ENCODE results near the gene FLT1.

Gene FLT1

DNA sequence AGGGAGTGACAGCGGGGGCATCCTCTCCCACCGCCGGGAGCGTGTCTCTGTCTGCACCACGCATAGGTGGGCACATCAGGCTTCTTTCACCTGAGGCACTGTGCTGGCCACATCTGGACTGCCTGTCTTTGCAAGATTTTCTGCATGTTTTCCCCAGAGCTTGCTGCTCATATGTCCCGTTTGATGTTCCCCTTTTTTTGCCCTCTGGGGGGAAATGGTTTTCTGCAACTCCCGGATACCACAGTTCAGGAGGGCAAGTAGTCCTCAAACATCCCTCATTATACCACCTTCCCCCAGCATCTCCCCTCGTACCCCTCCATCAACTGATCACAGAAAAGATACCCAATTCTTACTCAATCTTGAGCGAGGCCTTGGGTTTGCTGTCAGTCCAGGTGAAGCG, 188.6 kb downstream of the FLT1 start:
- H3K27ac ChIP-seq (ENCODE audit: insufficient read depth, low read depth, low read length, poor library complexity, severe bottlenecking): no peak overlapping the region
- H3K4me3 ChIP-seq (ENCODE audit: insufficient read depth, low read depth, low read length): no peak overlapping the region
- no peaks in the 10 kb centered on the region for H3K36me3 ChIP-seq (ENCODE audit: control insufficient read depth, insufficient read depth, low read length)
- WGBS, 2 experiments: 93 to 96% methylated on average over 10 of the region's 10 CpGs
- peaks cover 6% of the 10 kb centered on the region for H3K4me1 ChIP-seq (ENCODE audit: control insufficient read depth, insufficient read depth, low read length)
- H3K9me3 ChIP-seq (ENCODE audit: control insufficient read depth, low read length): no peaks in the 10 kb centered on the region
- H3K27me3 ChIP-seq (ENCODE audit: control insufficient read depth, insufficient read depth, low read length, poor library complexity, severe bottlenecking): no peaks in the 10 kb centered on the region

DNA sequence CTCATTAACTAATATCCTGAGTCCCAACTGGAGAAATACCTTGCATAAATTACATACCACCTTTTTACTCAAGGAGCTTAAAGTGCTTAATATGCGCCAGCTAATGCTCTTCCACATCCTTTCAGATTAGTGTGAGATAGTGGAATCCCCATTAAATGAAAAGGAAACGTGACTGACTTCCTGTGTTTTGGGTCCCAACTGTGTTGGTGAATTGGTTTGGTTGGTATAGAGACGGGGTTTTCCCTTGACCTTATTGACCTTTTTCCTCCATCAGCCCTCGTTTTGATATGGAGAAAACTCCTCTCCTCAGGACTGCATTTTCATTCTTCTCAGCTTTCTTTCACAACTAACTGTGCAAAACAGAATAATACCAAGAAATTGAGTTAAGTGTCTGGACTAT, 193.1 kb downstream of the FLT1 start:
- peaks cover 20% of the 10 kb centered on the region for H3K4me1 ChIP-seq (ENCODE audit: control insufficient read depth, insufficient read depth, low read length)
- WGBS, 2 experiments: 63 to 71% methylated on average over 2 to 4 of the region's 4 CpGs
- no peaks in the 10 kb centered on the region for H3K27me3 ChIP-seq (ENCODE audit: control insufficient read depth, insufficient read depth, low read length, poor library complexity, severe bottlenecking)
- no peak overlapping the region for H3K4me3 ChIP-seq (ENCODE audit: insufficient read depth, low read depth, low read length)
- no peaks in the 10 kb centered on the region for H3K36me3 ChIP-seq (ENCODE audit: control insufficient read depth, insufficient read depth, low read length)
- H3K9me3 ChIP-seq (ENCODE audit: control insufficient read depth, low read length): no peaks in the 10 kb centered on the region
- no peak overlapping the region for H3K27ac ChIP-seq (ENCODE audit: insufficient read depth, low read depth, low read length, poor library complexity, severe bottlenecking)

DNA sequence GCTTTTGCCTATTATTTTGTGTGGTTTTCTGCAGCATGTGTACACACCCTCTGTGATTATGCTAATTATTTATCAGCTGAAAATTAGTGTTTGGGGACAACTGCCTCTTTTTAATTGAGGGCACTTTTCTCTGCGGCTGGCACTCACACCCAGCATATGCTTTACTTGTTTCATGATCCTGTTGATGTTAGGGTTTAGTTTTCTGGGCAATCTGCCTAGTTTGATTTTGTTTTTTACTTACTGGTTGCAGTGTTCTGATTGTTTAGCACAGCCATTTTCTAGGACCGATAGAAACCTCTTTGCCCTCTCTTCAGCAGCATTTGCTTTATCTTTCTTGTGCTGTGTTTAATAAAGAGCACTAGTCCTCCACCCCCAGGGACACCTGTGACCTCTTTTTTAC, 195.0 kb downstream of the FLT1 start:
- no peaks in the 10 kb centered on the region for H3K27me3 ChIP-seq (ENCODE audit: control insufficient read depth, insufficient read depth, low read length, poor library complexity, severe bottlenecking)
- WGBS, 2 experiments: 100% methylated on average over 2 of the region's 2 CpGs
- peaks cover 22% of the 10 kb centered on the region for H3K4me1 ChIP-seq (ENCODE audit: control insufficient read depth, insufficient read depth, low read length)
- no peak overlapping the region for H3K4me3 ChIP-seq (ENCODE audit: insufficient read depth, low read depth, low read length)
- H3K36me3 ChIP-seq (ENCODE audit: control insufficient read depth, insufficient read depth, low read length): no peaks in the 10 kb centered on the region
- no peaks in the 10 kb centered on the region for H3K9me3 ChIP-seq (ENCODE audit: control insufficient read depth, low read length)
- H3K27ac ChIP-seq (ENCODE audit: insufficient read depth, low read depth, low read length, poor library complexity, severe bottlenecking): no peak overlapping the region

DNA sequence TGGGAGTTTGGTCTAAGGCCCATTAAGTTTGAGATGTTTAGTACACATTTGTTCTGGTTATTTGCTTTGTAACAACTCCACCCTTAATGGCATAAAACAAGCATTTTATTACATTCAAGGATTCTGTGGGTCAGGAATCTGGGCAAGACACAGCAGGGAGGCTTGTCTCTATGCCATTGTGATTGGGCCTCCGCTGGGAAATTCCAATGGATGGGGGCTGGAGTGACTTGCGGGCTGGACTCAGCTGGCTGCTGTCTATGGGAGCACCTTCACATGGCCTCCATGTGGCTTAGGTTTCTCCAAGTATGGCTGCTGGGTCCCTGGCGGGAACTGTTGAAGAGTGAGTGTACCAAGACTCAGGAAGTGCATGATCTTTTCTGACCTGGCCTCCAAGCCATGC, 197.6 kb downstream of the FLT1 start:
- H3K27ac ChIP-seq (ENCODE audit: insufficient read depth, low read depth, low read length, poor library complexity, severe bottlenecking): no peak overlapping the region
- no peaks in the 10 kb centered on the region for H3K27me3 ChIP-seq (ENCODE audit: control insufficient read depth, insufficient read depth, low read length, poor library complexity, severe bottlenecking)
- H3K4me3 ChIP-seq (ENCODE audit: insufficient read depth, low read depth, low read length): no peak overlapping the region
- 48 to 55% methylated on average over 3 of the region's 3 CpGs for WGBS, 2 experiments
- H3K36me3 ChIP-seq (ENCODE audit: control insufficient read depth, insufficient read depth, low read length): peaks cover 4% of the 10 kb centered on the region
- H3K4me1 ChIP-seq (ENCODE audit: control insufficient read depth, insufficient read depth, low read length): peaks cover 22% of the 10 kb centered on the region
- H3K9me3 ChIP-seq (ENCODE audit: control insufficient read depth, low read length): no peaks in the 10 kb centered on the region

DNA sequence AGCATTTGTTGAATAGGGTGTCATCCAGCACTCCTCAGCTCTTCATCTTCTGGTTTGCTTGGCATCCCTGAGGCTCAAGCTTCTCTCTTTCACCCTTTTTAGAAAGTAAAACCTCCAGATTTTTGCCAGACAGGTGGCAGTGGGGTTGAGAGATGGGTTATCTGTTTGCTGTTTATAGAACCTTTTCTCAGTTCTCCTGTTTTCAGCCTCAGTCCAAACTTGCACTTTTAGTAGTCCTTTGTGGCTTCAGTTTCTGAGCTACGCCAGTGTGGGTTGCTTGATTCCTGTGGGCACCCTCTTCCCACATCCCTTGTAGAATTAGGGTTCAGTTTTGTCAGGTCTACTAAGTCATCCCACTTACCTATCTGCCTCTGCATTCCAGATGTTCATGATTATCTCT, 208.7 kb downstream of the FLT1 start:
- no peak overlapping the region for H3K4me3 ChIP-seq (ENCODE audit: insufficient read depth, low read depth, low read length)
- WGBS, 2 experiments: 94 to 95% methylated on average over 1 of the region's 1 CpG
- H3K4me1 ChIP-seq (ENCODE audit: control insufficient read depth, insufficient read depth, low read length): no peaks in the 10 kb centered on the region
- H3K36me3 ChIP-seq (ENCODE audit: control insufficient read depth, insufficient read depth, low read length): peaks cover 25% of the 10 kb centered on the region
- H3K27ac ChIP-seq (ENCODE audit: insufficient read depth, low read depth, low read length, poor library complexity, severe bottlenecking): no peak overlapping the region
- H3K9me3 ChIP-seq (ENCODE audit: control insufficient read depth, low read length): no peaks in the 10 kb centered on the region
- no peaks in the 10 kb centered on the region for H3K27me3 ChIP-seq (ENCODE audit: control insufficient read depth, insufficient read depth, low read length, poor library complexity, severe bottlenecking)

DNA sequence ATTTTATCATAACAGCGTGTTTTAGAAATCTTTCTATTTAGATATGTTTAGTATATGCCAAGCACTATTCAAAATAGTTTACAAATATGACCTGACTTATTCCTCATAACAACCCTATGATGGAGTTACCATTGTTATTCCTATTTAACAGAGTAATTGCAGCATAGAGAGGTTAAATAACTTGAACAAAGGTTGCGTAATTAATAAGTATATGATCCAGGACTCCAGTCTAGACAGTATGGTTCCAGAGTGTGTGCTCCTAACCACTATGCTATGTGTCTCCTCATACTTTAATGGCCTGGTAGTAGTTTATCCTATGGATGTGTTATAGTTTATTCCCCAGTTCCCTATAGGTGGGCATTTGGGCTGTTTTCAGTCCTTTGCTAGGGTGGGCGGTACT, 211.3 kb downstream of the FLT1 start:
- peaks cover 22% of the 10 kb centered on the region for H3K36me3 ChIP-seq (ENCODE audit: control insufficient read depth, insufficient read depth, low read length)
- WGBS, 2 experiments: 84 to 100% methylated on average over 1 to 2 of the region's 3 CpGs
- H3K27me3 ChIP-seq (ENCODE audit: control insufficient read depth, insufficient read depth, low read length, poor library complexity, severe bottlenecking): no peaks in the 10 kb centered on the region
- H3K27ac ChIP-seq (ENCODE audit: insufficient read depth, low read depth, low read length, poor library complexity, severe bottlenecking): no peak overlapping the region
- H3K4me1 ChIP-seq (ENCODE audit: control insufficient read depth, insufficient read depth, low read length): no peaks in the 10 kb centered on the region
- H3K4me3 ChIP-seq (ENCODE audit: insufficient read depth, low read depth, low read length): no peak overlapping the region
- no peaks in the 10 kb centered on the region for H3K9me3 ChIP-seq (ENCODE audit: control insufficient read depth, low read length)

DNA sequence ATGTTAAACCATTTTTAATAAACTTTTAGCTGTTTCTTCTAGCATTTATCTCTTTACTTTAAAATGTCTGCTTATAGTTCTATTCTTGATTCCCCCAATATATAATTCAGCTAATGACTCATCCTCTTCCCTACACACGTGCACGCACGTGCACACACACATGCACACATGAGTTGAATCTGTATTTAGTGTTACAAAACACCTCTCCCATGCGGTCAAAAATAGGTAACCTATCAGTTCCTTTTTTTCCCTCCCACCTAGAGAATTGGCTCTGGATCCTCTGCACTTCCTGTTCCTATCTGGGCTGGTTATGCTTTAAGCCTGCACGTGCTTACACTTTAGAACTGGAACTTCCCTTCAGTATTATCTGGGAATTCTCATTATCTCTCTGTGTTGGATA, 212.5 kb downstream of the FLT1 start:
- no peaks in the 10 kb centered on the region for H3K27me3 ChIP-seq (ENCODE audit: control insufficient read depth, insufficient read depth, low read length, poor library complexity, severe bottlenecking)
- peaks cover 18% of the 10 kb centered on the region for H3K36me3 ChIP-seq (ENCODE audit: control insufficient read depth, insufficient read depth, low read length)
- H3K4me1 ChIP-seq (ENCODE audit: control insufficient read depth, insufficient read depth, low read length): no peaks in the 10 kb centered on the region
- no peaks in the 10 kb centered on the region for H3K9me3 ChIP-seq (ENCODE audit: control insufficient read depth, low read length)
- no peak overlapping the region for H3K27ac ChIP-seq (ENCODE audit: insufficient read depth, low read depth, low read length, poor library complexity, severe bottlenecking)
- 91% methylated on average over 5 of the region's 5 CpGs for WGBS, 2 experiments
- no peak overlapping the region for H3K4me3 ChIP-seq (ENCODE audit: insufficient read depth, low read depth, low read length)

DNA sequence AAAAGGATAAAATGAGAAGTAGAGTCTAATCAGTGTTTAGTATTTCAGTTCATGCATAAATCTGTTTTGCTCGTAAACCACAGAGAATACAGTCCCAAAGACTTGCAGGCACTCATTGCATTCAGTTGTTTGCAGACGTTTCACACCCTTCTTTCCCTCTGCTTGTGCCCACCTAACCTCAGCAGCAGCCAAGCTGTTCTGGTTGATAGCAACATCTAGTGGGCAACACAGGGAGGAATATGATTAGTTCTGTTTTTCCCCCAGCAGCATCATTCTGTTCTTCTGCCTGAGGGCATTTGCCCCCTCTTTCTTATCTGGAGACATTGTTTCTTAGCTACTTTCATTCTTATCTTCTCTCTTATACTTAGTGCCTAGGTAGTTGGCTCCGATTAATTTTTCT, 221.0 kb downstream of the FLT1 start:
- H3K36me3 ChIP-seq (ENCODE audit: control insufficient read depth, insufficient read depth, low read length): peaks cover 10% of the 10 kb centered on the region
- H3K4me1 ChIP-seq (ENCODE audit: control insufficient read depth, insufficient read depth, low read length): no peaks in the 10 kb centered on the region
- H3K27me3 ChIP-seq (ENCODE audit: control insufficient read depth, insufficient read depth, low read length, poor library complexity, severe bottlenecking): no peaks in the 10 kb centered on the region
- no peaks in the 10 kb centered on the region for H3K9me3 ChIP-seq (ENCODE audit: control insufficient read depth, low read length)
- H3K27ac ChIP-seq (ENCODE audit: insufficient read depth, low read depth, low read length, poor library complexity, severe bottlenecking): no peak overlapping the region
- no peak overlapping the region for H3K4me3 ChIP-seq (ENCODE audit: insufficient read depth, low read depth, low read length)
- WGBS, 2 experiments: 55 to 84% methylated on average over 2 to 3 of the region's 3 CpGs

DNA sequence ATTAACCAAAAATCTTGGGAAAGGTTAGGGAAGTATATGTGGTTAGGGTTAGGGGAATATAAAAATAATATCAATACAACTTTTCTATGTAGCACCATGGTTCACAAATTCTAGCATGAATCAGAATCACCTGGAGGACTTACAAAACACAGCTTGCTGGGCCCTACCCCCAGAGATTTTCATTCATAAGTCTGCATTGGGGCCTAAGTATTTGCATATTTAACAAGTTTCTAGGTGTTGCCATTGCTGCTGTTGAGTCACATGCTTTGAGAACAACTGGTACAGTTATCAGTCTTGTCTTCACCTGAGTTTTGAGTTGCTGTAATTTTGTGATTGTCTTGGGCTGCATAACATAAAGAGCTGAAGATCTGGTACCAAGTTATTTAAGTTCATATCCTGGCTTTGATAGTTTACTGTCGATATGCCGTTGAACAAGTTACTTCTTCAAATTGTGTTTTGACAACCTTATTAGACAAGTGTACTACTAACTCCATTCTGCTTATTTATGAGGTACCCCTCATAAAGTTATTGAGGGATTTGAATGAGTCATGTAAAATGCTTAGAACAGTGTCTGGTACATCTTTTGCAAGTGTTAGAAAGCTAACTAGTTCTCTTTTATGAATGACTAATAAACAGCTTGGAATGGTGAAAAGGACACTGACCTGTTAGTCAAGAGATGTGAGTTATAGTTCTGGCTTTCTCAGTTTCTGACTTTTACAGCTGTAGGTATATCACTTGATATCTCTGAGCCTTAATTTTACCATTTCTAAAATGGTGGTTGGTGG, 223.7 kb downstream of the FLT1 start:
- peaks cover 18% of the 10 kb centered on the region for H3K36me3 ChIP-seq (ENCODE audit: control insufficient read depth, insufficient read depth, low read length)
- 97 to 100% methylated on average over 2 of the region's 2 CpGs for WGBS, 2 experiments

DNA sequence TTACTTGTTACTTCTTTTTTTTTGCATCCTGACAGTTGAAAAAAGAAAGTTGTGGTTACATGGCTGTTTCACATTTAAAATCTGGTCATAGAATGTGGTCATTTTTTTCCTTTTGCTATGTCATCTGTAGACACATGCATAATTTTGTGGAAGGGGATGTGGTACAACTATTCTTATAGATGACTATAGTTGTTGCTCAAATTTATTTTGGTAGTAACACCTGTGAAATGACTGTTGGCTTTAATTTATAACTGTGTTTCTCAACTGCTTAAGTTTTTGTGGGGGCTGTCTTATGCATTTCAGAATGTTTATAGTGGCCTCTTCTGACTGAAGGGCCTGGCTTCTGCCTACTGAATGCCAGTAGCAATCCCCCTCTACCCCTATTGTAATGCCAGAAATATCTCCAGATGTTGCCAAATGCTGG, 226.1 kb downstream of the FLT1 start:
- H3K27ac ChIP-seq (ENCODE audit: insufficient read depth, low read depth, low read length, poor library complexity, severe bottlenecking): no peak overlapping the region
- no peaks in the 10 kb centered on the region for H3K4me1 ChIP-seq (ENCODE audit: control insufficient read depth, insufficient read depth, low read length)
- H3K4me3 ChIP-seq (ENCODE audit: insufficient read depth, low read depth, low read length): no peak overlapping the region
- peaks cover 18% of the 10 kb centered on the region for H3K36me3 ChIP-seq (ENCODE audit: control insufficient read depth, insufficient read depth, low read length)
- no peaks in the 10 kb centered on the region for H3K27me3 ChIP-seq (ENCODE audit: control insufficient read depth, insufficient read depth, low read length, poor library complexity, severe bottlenecking)
- H3K9me3 ChIP-seq (ENCODE audit: control insufficient read depth, low read length): no peaks in the 10 kb centered on the region

More for the DNA sequence above, 223.7 kb downstream of the FLT1 start:
- Histone ChIP-seq H3K4me3 (ENCODE audit: insufficient read depth, low read depth, low read length) (no peak overlapping the region), H3K4me1 (ENCODE audit: control insufficient read depth, insufficient read depth, low read length) (no peaks in the 10 kb centered on the region), H3K27ac (ENCODE audit: insufficient read depth, low read depth, low read length, poor library complexity, severe bottlenecking) (no peak overlapping the region), H3K9me3 (ENCODE audit: control insufficient read depth, low read length) (no peaks in the 10 kb centered on the region), H3K27me3 (ENCODE audit: control insufficient read depth, insufficient read depth, low read length, poor library complexity, severe bottlenecking) (no peaks in the 10 kb centered on the region)

Measured in ectodermal cell (in vitro differentiated cells).